Astrocyte (in vitro differentiated cells and primary cell): ENCODE data around the gene USP9Y. TPM values are rescaled to one million over a fixed set of nuclear protein-coding genes. Genes with fewer than 3 reads are reported as not detected.
A peak's percentile ranks its signal among the peaks of the same experiment; 100 is the strongest.

Experiments used
- DNase-seq: peaks from one replicate; pipeline ENCODE4 v3.0.0-alpha.2; 2010; ENCODE audit warnings: low read depth
- FAIRE-seq: peaks from 2 replicates; lab custom pipeline; 2011; peaks lifted over from hg19 to GRCh38; lab: Jason Lieb, UNC
- H2AFZ ChIP-seq: 2 replicates; pipeline ENCODE4 v1.6.0; 2012; ENCODE audit warnings: low read depth, low read length, inconsistent platforms
- H3K27ac ChIP-seq: 2 replicates; pipeline ENCODE4 v1.5.1; 2011; ENCODE audit warnings: low read depth, low read length, inconsistent platforms
- H3K27me3 ChIP-seq: 2 replicates; pipeline ENCODE4 v1.6.0; 2011; ENCODE audit warnings: low read length, inconsistent platforms; ENCODE audit not compliant: insufficient read depth
- H3K36me3 ChIP-seq: 2 replicates; pipeline ENCODE4 v1.5.1; 2011; ENCODE audit warnings: low read length, inconsistent platforms; ENCODE audit not compliant: insufficient read depth
- H3K4me1 ChIP-seq: 2 replicates; pipeline ENCODE4 v1.5.1; 2011; ENCODE audit warnings: low read length, inconsistent platforms; ENCODE audit not compliant: insufficient read depth
- H3K4me2 ChIP-seq: 2 replicates; pipeline ENCODE4 v1.6.0; 2012; ENCODE audit warnings: low read length, inconsistent platforms
- H3K4me3 ChIP-seq: 2 replicates; pipeline ENCODE4 v1.5.1; 2011; ENCODE audit warnings: low read depth, mild to moderate bottlenecking, low read length, inconsistent platforms; ENCODE audit not compliant: insufficient read depth
- H3K79me2 ChIP-seq: 2 replicates; pipeline ENCODE4 v1.6.0; 2012; ENCODE audit warnings: mild to moderate bottlenecking, low read length, inconsistent platforms; ENCODE audit not compliant: insufficient read depth
- H3K9ac ChIP-seq: 2 replicates; pipeline ENCODE4 v1.6.0; 2012; ENCODE audit warnings: mild to moderate bottlenecking, low read length, inconsistent platforms
- H3K9me3 ChIP-seq: 2 replicates; pipeline ENCODE4 v1.5.1; 2012; ENCODE audit warnings: low read depth, mild to moderate bottlenecking, low read length, inconsistent platforms; ENCODE audit not compliant: insufficient read depth
- H4K20me1 ChIP-seq: 2 replicates; pipeline ENCODE4 v1.6.0; 2012; ENCODE audit warnings: low read length, inconsistent platforms; ENCODE audit not compliant: insufficient read depth
- H3K27ac Mint-ChIP-seq: one replicate; pipeline ENCODE4 v1.8.0; 2021; ENCODE audit warnings: mild to moderate bottlenecking, mixed read lengths; ENCODE audit not compliant: unreplicated experiment
- H3K27me3 Mint-ChIP-seq: one replicate; pipeline ENCODE4 v1.8.0; 2021; ENCODE audit warnings: low read depth, mixed read lengths; ENCODE audit not compliant: unreplicated experiment
- H3K36me3 Mint-ChIP-seq: one replicate; pipeline ENCODE4 v1.8.0; 2021; ENCODE audit warnings: low read depth, mixed read lengths; ENCODE audit not compliant: unreplicated experiment
- H3K4me1 Mint-ChIP-seq: one replicate; pipeline ENCODE4 v1.8.0; 2021; ENCODE audit warnings: low read depth, mixed read lengths; ENCODE audit not compliant: unreplicated experiment
- H3K4me3 Mint-ChIP-seq: one replicate; pipeline ENCODE4 v1.8.0; 2021; ENCODE audit warnings: mild to moderate bottlenecking, moderate library complexity, mixed read lengths; ENCODE audit not compliant: unreplicated experiment
- H3K9me3 Mint-ChIP-seq: one replicate; pipeline ENCODE4 v1.8.0; 2021; ENCODE audit warnings: mild to moderate bottlenecking, mixed read lengths; ENCODE audit not compliant: unreplicated experiment
- CTCF ChIP-seq: IDR thresholded peaks from 2 replicates; pipeline ENCODE4 v1.5.1; 2011; ENCODE audit warnings: low read depth, mild to moderate bottlenecking, inconsistent platforms, low read length, moderate library complexity; ENCODE audit not compliant: insufficient read depth
- EZH2 ChIP-seq: IDR thresholded peaks from 2 replicates; pipeline ENCODE4 v1.6.1; 2012; ENCODE audit warnings: mild to moderate bottlenecking, low read length, inconsistent platforms; ENCODE audit not compliant: insufficient read depth
- total RNA-seq: library from RNA; stranded (reverse); gene quantifications from 2 replicates; pipeline ENCODE4 v1.2.1, GENCODE V29; 2021

The USP9Y gene
- total RNA-seq, 1 donor from 2014 or later: 23.6 TPM

GRCh38 chrY:12823408-12823807 is 122.4 kb downstream of the USP9Y start:
- Mint-ChIP-seq H3K36me3 (peaks cover 2% of the 10 kb centered on the region), H3K4me3 (no peak overlapping the region), H3K9me3 (no peaks in the 10 kb centered on the region), H3K4me1 (peaks cover 10% of the 10 kb centered on the region), H3K27me3 (no peaks in the 10 kb centered on the region), H3K27ac (no peak overlapping the region)
- Histone ChIP-seq H3K9me3 (no peaks in the 10 kb centered on the region), H2AFZ (no peak overlapping the region), H3K9ac (no peak overlapping the region), H4K20me1 (no peaks in the 10 kb centered on the region), H3K79me2 (no peaks in the 10 kb centered on the region), H3K4me2 (no peak overlapping the region), H3K27ac (no peak overlapping the region), H3K27me3 (no peaks in the 10 kb centered on the region), H3K4me1 (no peaks in the 10 kb centered on the region), H3K36me3 (no peaks in the 10 kb centered on the region), H3K4me3 (no peak overlapping the region)
- TF ChIP-seq EZH2 (no peak), CTCF (no peak)
- FAIRE-seq (no peak), DNase-seq (no peak)

GRCh38 chrY:12826791-12827190 is 125.8 kb downstream of the USP9Y start:
- no peak overlapping the region for H3K4me3 ChIP-seq
- no peaks in the 10 kb centered on the region for H3K4me1 ChIP-seq
- no peaks in the 10 kb centered on the region for H3K36me3 ChIP-seq
- no peak overlapping the region for H2AFZ ChIP-seq
- TF ChIP-seq CTCF (no peak), EZH2 (no peak)
- H3K9ac ChIP-seq: no peak overlapping the region
- H3K27ac ChIP-seq: no peak overlapping the region
- Mint-ChIP-seq H3K9me3 (no peaks in the 10 kb centered on the region), H3K4me1 (peaks cover 10% of the 10 kb centered on the region), H3K4me3 (no peak overlapping the region), H3K27me3 (no peaks in the 10 kb centered on the region), H3K36me3 (no peaks in the 10 kb centered on the region), H3K27ac (peak overlapping the region; percentile 63)
- H4K20me1 ChIP-seq: no peaks in the 10 kb centered on the region
- no peaks in the 10 kb centered on the region for H3K79me2 ChIP-seq
- no peak overlapping the region for H3K4me2 ChIP-seq
- DNase-seq: no peak
- H3K27me3 ChIP-seq: no peaks in the 10 kb centered on the region
- H3K9me3 ChIP-seq: no peaks in the 10 kb centered on the region
- FAIRE-seq: no peak

- H3K4me1 Mint-ChIP-seq: no peaks in the 10 kb centered on the region
- Histone ChIP-seq H3K36me3 (no peaks in the 10 kb centered on the region), H3K9ac (no peak overlapping the region), H3K27ac (no peak overlapping the region), H3K79me2 (no peaks in the 10 kb centered on the region), H3K4me2 (no peak overlapping the region), H3K4me1 (no peaks in the 10 kb centered on the region), H2AFZ (no peak overlapping the region), H3K27me3 (no peaks in the 10 kb centered on the region), H3K4me3 (no peak overlapping the region), H4K20me1 (no peaks in the 10 kb centered on the region), H3K9me3 (no peaks in the 10 kb centered on the region)
- no peak for DNase-seq
- no peak for FAIRE-seq
- no peaks in the 10 kb centered on the region for H3K36me3 Mint-ChIP-seq
- H3K27ac Mint-ChIP-seq: no peak overlapping the region
- H3K27me3 Mint-ChIP-seq: no peaks in the 10 kb centered on the region
- no peaks in the 10 kb centered on the region for H3K9me3 Mint-ChIP-seq
- no peak overlapping the region for H3K4me3 Mint-ChIP-seq
- no peak for TF ChIP-seq EZH2
- TF ChIP-seq CTCF: no peak
Measured at GRCh38 chrY:12833284-12833683, 132.3 kb downstream of the USP9Y start.
